SK-N-SH (cell line): Measurements from ENCODE around the gene ERMARD. TPM values are rescaled to one million over a fixed set of nuclear protein-coding genes. Genes with fewer than 3 reads are reported as not detected.

Source experiments
- CTCF ChIA-PET: fragments of 300-600, 350-600 bp; formaldehyde crosslinking; extraction: SDS; loops from one replicate; lab custom pipeline; 2021; lab: Yijun Ruan, JAX
- POLR2A ChIA-PET: fragments of 350-600 bp; sonication (Branson Sonifier 250); formaldehyde crosslinking; extraction: SDS; loops from one replicate; lab custom pipeline; 2020; ENCODE audit warnings: antibody characterized with exemption, inconsistent platforms; lab: Yijun Ruan, JAX
- DNase-seq: peaks from one replicate; pipeline ENCODE4 v3.0.0; 2012
- H2AFZ ChIP-seq: fragments of 200-600 bp; sonication (generic); 2 replicates; pipeline ENCODE4 v1.8.1; 2016; ENCODE audit warnings: antibody characterized with exemption, mild to moderate bottlenecking, low read depth
- H3F3A ChIP-seq: fragments of 200-600 bp; sonication (generic); replicated peaks from 2 replicates; pipeline ENCODE3; 2016; ENCODE audit warnings: antibody characterized with exemption, mild to moderate bottlenecking; ENCODE audit not compliant: insufficient read depth
- H3K27ac ChIP-seq, 2 experiments: fragments of 200-500 bp in 1 of 2; fragments of 200-600 bp in 1 of 2; sonication (Bioruptor generic) in 1 of 2; sonication (generic), shearing (Covaris generic) in 1 of 2; 2 replicates each; pipeline versions ENCODE4 v1.5.1 to v1.6.1; 2014 to 2016; ENCODE audit warnings: low read depth in 2 of 2, inconsistent platforms in 1 of 2, low read length in 1 of 2, mild to moderate bottlenecking in 1 of 2, mixed read lengths in 1 of 2
- H3K27me3 ChIP-seq: fragments of 200-600 bp; sonication (generic), shearing (Covaris generic); 2 replicates; pipeline ENCODE4 v1.6.1; 2016; ENCODE audit warnings: mixed run types; ENCODE audit not compliant: insufficient read depth
- H3K36me3 ChIP-seq, 2 experiments: fragments of 200-500 bp in 1 of 2; fragments of 200-600 bp in 1 of 2; sonication (Bioruptor generic) in 1 of 2; sonication (generic) in 1 of 2; replicated peaks in 1 of 2; 2 replicates each; pipeline versions ENCODE3 to v1.5.1; 2014 to 2016; ENCODE audit warnings: low read length in 1 of 2, mild to moderate bottlenecking in 1 of 2; ENCODE audit not compliant: insufficient read depth in 2 of 2, control insufficient read depth in 1 of 2
- H3K4me1 ChIP-seq, 2 experiments: fragments of 200-500 bp in 1 of 2; fragments of 200-600 bp in 1 of 2; sonication (Bioruptor generic) in 1 of 2; sonication (generic), shearing (Covaris generic) in 1 of 2; 2 replicates each; pipeline versions ENCODE4 v1.5.1 to v1.6.1; 2014 to 2016; ENCODE audit warnings: low read depth in 1 of 2, low read length in 1 of 2, mixed run types in 1 of 2; ENCODE audit not compliant: insufficient read depth in 2 of 2, control insufficient read depth in 1 of 2
- H3K4me2 ChIP-seq: fragments of 200-600 bp; sonication (generic), shearing (Covaris generic); 2 replicates; pipeline ENCODE4 v1.6.1; 2017; ENCODE audit warnings: mixed run types
- H3K4me3 ChIP-seq, 2 experiments: fragments of 200-500 bp in 1 of 2; fragments of 200-600 bp in 1 of 2; sonication (Bioruptor generic) in 1 of 2; sonication (generic), shearing (Covaris generic) in 1 of 2; 2 replicates each; pipeline versions ENCODE4 v1.5.1 to v1.8.1; 2014 to 2016; ENCODE audit warnings: low read depth in 2 of 2, inconsistent platforms in 1 of 2, low read length in 1 of 2, mild to moderate bottlenecking in 1 of 2, mixed read lengths in 1 of 2, moderate library complexity in 1 of 2
- H3K79me2 ChIP-seq: fragments of 200-600 bp; sonication (generic); 2 replicates; pipeline ENCODE4 v1.8.1; 2017; ENCODE audit warnings: mild to moderate bottlenecking; ENCODE audit not compliant: insufficient read depth
- H3K9ac ChIP-seq: fragments of 200-600 bp; sonication (generic); 2 replicates; pipeline ENCODE4 v1.6.1; 2017; ENCODE audit warnings: mixed run types
- H3K9me2 ChIP-seq: fragments of 200-600 bp; sonication (generic); 2 replicates; pipeline ENCODE4 v1.6.1; 2017; ENCODE audit warnings: mixed run types
- H3K9me3 ChIP-seq: fragments of 200-600 bp; sonication (generic); 2 replicates; pipeline ENCODE4 v1.6.1; 2017; ENCODE audit warnings: mixed run types, mild to moderate bottlenecking, moderate library complexity
- H4K20me1 ChIP-seq: fragments of 200-600 bp; sonication (generic); 2 replicates; pipeline ENCODE4 v1.6.1; 2017; ENCODE audit warnings: mild to moderate bottlenecking, mixed run types; ENCODE audit not compliant: insufficient read depth
- EP300 ChIP-seq, 2 experiments: IDR thresholded peaks; 2 replicates each; pipeline versions ENCODE4 v1.4.0 to v1.6.1; 2012; ENCODE audit warnings: borderline replicate concordance in 1 of 2, low read depth in 1 of 2, low read length in 1 of 2
- EZH2phosphoT487 ChIP-seq: fragments of 200-600 bp; sonication (generic); IDR thresholded peaks from 2 replicates; pipeline ENCODE4 v1.6.1; 2017; ENCODE audit warnings: low read depth, mixed run types, mild to moderate bottlenecking, antibody characterized with exemption, moderate library complexity, borderline replicate concordance
- FOXM1 ChIP-seq: IDR thresholded peaks from 2 replicates; pipeline ENCODE4 v1.4.0; 2012; ENCODE audit warnings: low read depth, mild to moderate bottlenecking
- GATA2 ChIP-seq: sonication (generic); formaldehyde crosslinking; IDR thresholded peaks from 2 replicates; pipeline ENCODE4 v1.5.0; 2020; ENCODE audit warnings: mild to moderate bottlenecking, missing genetic modification reagents
- JUND ChIP-seq: IDR thresholded peaks from 2 replicates; pipeline ENCODE4 v1.4.0; 2012
- MEF2A ChIP-seq: IDR thresholded peaks from 2 replicates; pipeline ENCODE4 v1.4.0; 2012; ENCODE audit warnings: low read depth, borderline replicate concordance
- NRF1 ChIP-seq: IDR thresholded peaks from 2 replicates; pipeline ENCODE4 v1.6.1; 2012; ENCODE audit warnings: low read depth, mild to moderate bottlenecking, low read length
- RCOR1 ChIP-seq: fragments of 150-350 bp; IDR thresholded peaks from 2 replicates; pipeline ENCODE4 v1.6.1; 2017; ENCODE audit warnings: antibody characterized with exemption, low read length
- RXRA ChIP-seq: IDR thresholded peaks from 2 replicates; pipeline ENCODE4 v1.4.0; 2012; ENCODE audit warnings: low read depth, mild to moderate bottlenecking, borderline replicate concordance
- SMC3 ChIP-seq: IDR thresholded peaks from 2 replicates; pipeline ENCODE4 v1.6.1; 2012; ENCODE audit warnings: low read depth, low read length, improper control_type of control experiment
- TAF1 ChIP-seq: IDR thresholded peaks from 2 replicates; pipeline ENCODE4 v1.6.1; 2012; ENCODE audit warnings: low read depth, mild to moderate bottlenecking, low read length, moderate library complexity, borderline replicate concordance
- TCF12 ChIP-seq: IDR thresholded peaks from 2 replicates; pipeline ENCODE4 v1.4.0; 2012
- TEAD4 ChIP-seq: IDR thresholded peaks from 2 replicates; pipeline ENCODE4 v1.4.0; 2012; ENCODE audit warnings: mild to moderate bottlenecking, borderline replicate concordance; ENCODE audit not compliant: insufficient read depth
- WGBS: methylation state at CpG from one replicate; pipeline ENCODE4 v1.1.6; 2017; ENCODE audit warnings: low lambda C conversion rate; 5-methylcytosine and 5-hydroxymethylcytosine counted together
- polyA plus RNA-seq, 3 experiments: library from polyadenylated mRNA; depleted of rRNA; stranded (reverse); fragments of >200 nt; gene quantifications; 2 replicates each; pipeline ENCODE4 v1.2.3, GENCODE V29; 2012
- TF ChIP-seq, protein P1 (sequence below): fragments of 150-350 bp; IDR thresholded peaks from 2 replicates; pipeline ENCODE4 v1.6.1; 2016; ENCODE audit warnings: mild to moderate bottlenecking, low read depth, low read length
- TF ChIP-seq, protein P2 (sequence below): fragments of 150-350 bp; IDR thresholded peaks from 2 replicates; pipeline ENCODE4 v1.6.1; 2017; ENCODE audit warnings: antibody characterized with exemption, low read length, low read depth, borderline replicate concordance
- TF ChIP-seq, protein P3 (sequence below): IDR thresholded peaks from 2 replicates; pipeline ENCODE4 v1.4.0; 2012; ENCODE audit warnings: low read depth
- TF ChIP-seq, protein P4 (sequence below): IDR thresholded peaks from 2 replicates; pipeline ENCODE4 v1.4.0; 2012; ENCODE audit warnings: low read depth, borderline replicate concordance
- TF ChIP-seq, protein P5 (sequence below): IDR thresholded peaks from 2 replicates; pipeline ENCODE4; 2012

ERMARD gene
- polyA plus RNA-seq, 1 of the 3 experiments (the other 2 are of a cell fraction): 43.2 TPM

DNA sequence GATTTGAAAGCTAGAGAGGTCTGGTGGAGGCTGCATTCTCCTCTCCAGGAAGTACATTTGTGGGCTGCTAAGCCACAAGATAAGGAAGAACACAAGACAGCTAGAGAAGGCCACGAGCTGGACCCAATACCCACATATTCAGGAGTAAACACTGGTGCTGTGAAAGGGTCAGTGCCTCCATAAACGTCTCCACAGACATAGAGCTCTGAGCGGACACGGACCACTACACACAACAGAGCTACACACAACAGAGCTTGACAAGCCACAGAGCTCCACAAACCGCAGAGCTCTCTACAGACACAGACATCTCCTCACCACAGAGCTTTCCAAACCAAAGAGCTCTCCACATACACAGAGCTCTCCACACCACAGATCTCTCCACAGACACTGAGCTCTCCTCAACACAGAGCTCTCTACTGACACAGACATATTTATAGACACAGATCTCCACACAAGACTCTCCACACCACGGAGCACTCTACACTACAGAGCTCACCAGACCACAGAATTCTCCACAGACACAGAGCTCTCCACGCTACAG, 51.9 kb downstream of the ERMARD start:
- H3K27me3 ChIP-seq: 0 out of 2 replicates have a peak, but pooled peaks cover under 1% of the 10 kb centered on the region
- no peaks in the 10 kb centered on the region for H3K9me2 ChIP-seq
- no peaks in the 10 kb centered on the region for H3K36me3 ChIP-seq
- H3K4me1 ChIP-seq: no peaks in the 10 kb centered on the region; a peak in 1 of 4 replicates
- H3K4me2 ChIP-seq: no peak overlapping the region
- no peak overlapping the region for H3K4me3 ChIP-seq
- H4K20me1 ChIP-seq: no peaks in the 10 kb centered on the region
- 38% methylated on average over 7 of the region's 7 CpGs for WGBS
- no peaks in the 10 kb centered on the region for H3K9me3 ChIP-seq
- H3K9ac ChIP-seq: no peak overlapping the region
- CTCF ChIA-PET: interaction anchor here (0.9 to 10.9 kb wide), 3 partner anchors 14 to 29 kb away, joined by 3 to 80 read pairs (median 4); no protein-coding TSS in a partner anchor
- H3K79me2 ChIP-seq: no peaks in the 10 kb centered on the region
- H3F3A ChIP-seq: no peaks in the 10 kb centered on the region
- TF ChIP-seq SMC3: no peak
- no peak for TF ChIP-seq MEF2A
- no peak for TF ChIP-seq TEAD4
- TF ChIP-seq, protein P1, sequence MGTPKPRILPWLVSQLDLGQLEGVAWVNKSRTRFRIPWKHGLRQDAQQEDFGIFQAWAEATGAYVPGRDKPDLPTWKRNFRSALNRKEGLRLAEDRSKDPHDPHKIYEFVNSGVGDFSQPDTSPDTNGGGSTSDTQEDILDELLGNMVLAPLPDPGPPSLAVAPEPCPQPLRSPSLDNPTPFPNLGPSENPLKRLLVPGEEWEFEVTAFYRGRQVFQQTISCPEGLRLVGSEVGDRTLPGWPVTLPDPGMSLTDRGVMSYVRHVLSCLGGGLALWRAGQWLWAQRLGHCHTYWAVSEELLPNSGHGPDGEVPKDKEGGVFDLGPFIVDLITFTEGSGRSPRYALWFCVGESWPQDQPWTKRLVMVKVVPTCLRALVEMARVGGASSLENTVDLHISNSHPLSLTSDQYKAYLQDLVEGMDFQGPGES: no peak
- no peak for TF ChIP-seq FOXM1
- TF ChIP-seq EZH2phosphoT487: no peak
- TF ChIP-seq GATA2 (CRISPR knock-in tag): no peak
- no peak for TF ChIP-seq TCF12
- TF ChIP-seq, protein P2, sequence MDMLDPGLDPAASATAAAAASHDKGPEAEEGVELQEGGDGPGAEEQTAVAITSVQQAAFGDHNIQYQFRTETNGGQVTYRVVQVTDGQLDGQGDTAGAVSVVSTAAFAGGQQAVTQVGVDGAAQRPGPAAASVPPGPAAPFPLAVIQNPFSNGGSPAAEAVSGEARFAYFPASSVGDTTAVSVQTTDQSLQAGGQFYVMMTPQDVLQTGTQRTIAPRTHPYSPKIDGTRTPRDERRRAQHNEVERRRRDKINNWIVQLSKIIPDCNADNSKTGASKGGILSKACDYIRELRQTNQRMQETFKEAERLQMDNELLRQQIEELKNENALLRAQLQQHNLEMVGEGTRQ: no peak
- no peak for TF ChIP-seq NRF1
- TF ChIP-seq RXRA: no peak
- TF ChIP-seq, all 33 proteins: peak for 0
- Histone ChIP-seq H3K27ac (no peak overlapping the region), H2AFZ (no peak overlapping the region)
- no peak for DNase-seq
- POLR2A ChIA-PET: no interaction called here

DNA sequence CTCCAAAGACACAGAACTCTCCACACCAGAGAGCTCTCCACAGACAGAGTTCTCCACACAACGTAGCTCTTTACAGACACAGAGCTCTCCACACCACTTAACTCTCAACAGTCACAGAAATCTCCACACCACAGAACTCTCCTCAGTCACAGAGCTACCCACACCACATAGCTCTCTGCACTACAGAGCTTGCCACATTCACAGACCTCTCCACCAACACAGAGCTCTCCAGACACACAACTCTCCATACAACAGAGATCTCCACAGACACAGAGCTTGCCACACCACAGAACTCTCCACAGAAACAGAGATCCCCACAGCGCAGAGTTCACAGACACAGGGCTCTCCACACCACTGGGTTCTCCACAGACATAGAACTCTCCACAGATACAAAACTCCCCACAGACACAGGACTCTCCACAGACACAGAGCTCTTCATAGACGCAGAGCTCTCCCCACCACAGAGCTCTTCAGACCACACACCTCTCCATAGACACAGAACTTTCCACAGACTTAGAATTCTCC, 52.5 kb downstream of the ERMARD start:
- POLR2A ChIA-PET: interaction anchor here (0.6 to 0.9 kb wide), 3 partner anchors 9 to 748 kb away, joined by 3 read pairs; no protein-coding TSS in a partner anchor

More for the DNA sequence above, 52.5 kb downstream of the ERMARD start:
- 12% methylated on average over 2 of the region's 3 CpGs for WGBS
- Histone ChIP-seq H3K27ac (no peak overlapping the region), H3K4me3 (no peak overlapping the region), H3K9ac (no peak overlapping the region), H3K79me2 (no peaks in the 10 kb centered on the region), H2AFZ (no peak overlapping the region), H3K9me3 (no peaks in the 10 kb centered on the region), H3K27me3 (no peaks in the 10 kb centered on the region), H3K4me1 (no peaks in the 10 kb centered on the region; a peak in 1 of 4 replicates), H3F3A (no peaks in the 10 kb centered on the region), H3K9me2 (no peaks in the 10 kb centered on the region), H3K36me3 (no peaks in the 10 kb centered on the region), H3K4me2 (no peak overlapping the region), H4K20me1 (no peaks in the 10 kb centered on the region)
- DNase-seq: no peak
- CTCF ChIA-PET: interaction anchor here (1.0 to 10.9 kb wide), 5 partner anchors 15 to 720 kb away, joined by 3 to 80 read pairs (median 4); no protein-coding TSS in a partner anchor
- TF ChIP-seq TEAD4 (no peak), RCOR1 (no peak), EP300 (IDR thresholded peaks at IDR 0.05; ENCODE audit: borderline replicate concordance in 1 of 2, low read depth in 1 of 2, low read length in 1 of 2) (no peak), TCF12 (no peak), TAF1 (no peak), JUND (no peak)
- TF ChIP-seq, protein P3, sequence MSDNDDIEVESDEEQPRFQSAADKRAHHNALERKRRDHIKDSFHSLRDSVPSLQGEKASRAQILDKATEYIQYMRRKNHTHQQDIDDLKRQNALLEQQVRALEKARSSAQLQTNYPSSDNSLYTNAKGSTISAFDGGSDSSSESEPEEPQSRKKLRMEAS: no peak
- TF ChIP-seq, protein P1: no peak
- TF ChIP-seq, protein P4, sequence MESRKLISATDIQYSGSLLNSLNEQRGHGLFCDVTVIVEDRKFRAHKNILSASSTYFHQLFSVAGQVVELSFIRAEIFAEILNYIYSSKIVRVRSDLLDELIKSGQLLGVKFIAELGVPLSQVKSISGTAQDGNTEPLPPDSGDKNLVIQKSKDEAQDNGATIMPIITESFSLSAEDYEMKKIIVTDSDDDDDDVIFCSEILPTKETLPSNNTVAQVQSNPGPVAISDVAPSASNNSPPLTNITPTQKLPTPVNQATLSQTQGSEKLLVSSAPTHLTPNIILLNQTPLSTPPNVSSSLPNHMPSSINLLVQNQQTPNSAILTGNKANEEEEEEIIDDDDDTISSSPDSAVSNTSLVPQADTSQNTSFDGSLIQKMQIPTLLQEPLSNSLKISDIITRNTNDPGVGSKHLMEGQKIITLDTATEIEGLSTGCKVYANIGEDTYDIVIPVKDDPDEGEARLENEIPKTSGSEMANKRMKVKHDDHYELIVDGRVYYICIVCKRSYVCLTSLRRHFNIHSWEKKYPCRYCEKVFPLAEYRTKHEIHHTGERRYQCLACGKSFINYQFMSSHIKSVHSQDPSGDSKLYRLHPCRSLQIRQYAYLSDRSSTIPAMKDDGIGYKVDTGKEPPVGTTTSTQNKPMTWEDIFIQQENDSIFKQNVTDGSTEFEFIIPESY: no peak
- TF ChIP-seq, protein P5, sequence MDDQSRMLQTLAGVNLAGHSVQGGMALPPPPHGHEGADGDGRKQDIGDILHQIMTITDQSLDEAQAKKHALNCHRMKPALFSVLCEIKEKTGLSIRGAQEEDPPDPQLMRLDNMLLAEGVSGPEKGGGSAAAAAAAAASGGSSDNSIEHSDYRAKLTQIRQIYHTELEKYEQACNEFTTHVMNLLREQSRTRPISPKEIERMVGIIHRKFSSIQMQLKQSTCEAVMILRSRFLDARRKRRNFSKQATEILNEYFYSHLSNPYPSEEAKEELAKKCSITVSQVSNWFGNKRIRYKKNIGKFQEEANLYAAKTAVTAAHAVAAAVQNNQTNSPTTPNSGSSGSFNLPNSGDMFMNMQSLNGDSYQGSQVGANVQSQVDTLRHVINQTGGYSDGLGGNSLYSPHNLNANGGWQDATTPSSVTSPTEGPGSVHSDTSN: no peak
